ENCODE measurements around the gene PTPRH.
"Not testable (repeated sequence)": the region's sequence is repeated elsewhere in the genome, so short reads cannot be mapped to it uniquely, and the experiment has no call there.

Gene PTPRH

GRCh38 chr19:55160128-55160985 lies 48.9 kb downstream of the PTPRH start:
- Histone ChIP-seq H3K27me3 (ENCODE audit: low read depth, low read length) (peaks cover 9% of the 10 kb centered on the region), H3K4me1 (ENCODE audit: control insufficient read depth in 1 of 2, insufficient read depth in 2 of 2, low read length in 2 of 2) (peaks cover 0 to 6% of the 10 kb centered on the region in 2 donors)

GRCh38 chr19:55158848-55159749 lies 50.2 kb downstream of the PTPRH start:
- Histone ChIP-seq H3K27me3 (ENCODE audit: low read depth, low read length) (peaks cover 9% of the 10 kb centered on the region), H3K9me3 (ENCODE audit: control insufficient read depth in 1 of 2, low read length in 2 of 2) (no peaks in the 10 kb centered on the region), H3K4me1 (ENCODE audit: control insufficient read depth in 1 of 2, insufficient read depth in 2 of 2, low read length in 2 of 2) (peaks cover 0 to 6% of the 10 kb centered on the region in 2 donors), H3K36me3 (ENCODE audit: control insufficient read depth in 1 of 2, insufficient read depth in 2 of 2, low read length in 2 of 2) (no peaks in the 10 kb centered on the region), H3K4me3 (ENCODE audit: low read depth in 1 of 2, low read length in 2 of 2) (no peak overlapping the region), H3K27ac (ENCODE audit: low read length) (no peak overlapping the region)

More at GRCh38 chr19:55160128-55160985, 48.9 kb downstream of the PTPRH start:
- Histone ChIP-seq H3K4me3 (ENCODE audit: low read depth in 1 of 2, low read length in 2 of 2) (no peak overlapping the region), H3K27ac (ENCODE audit: low read length) (no peak overlapping the region), H3K36me3 (ENCODE audit: control insufficient read depth in 1 of 2, insufficient read depth in 2 of 2, low read length in 2 of 2) (no peaks in the 10 kb centered on the region), H3K9me3 (ENCODE audit: control insufficient read depth in 1 of 2, low read length in 2 of 2) (no peaks in the 10 kb centered on the region)

GRCh38 chr19:55158423-55158822 lies 50.9 kb downstream of the PTPRH start:
- H3K27me3 ChIP-seq (ENCODE audit: low read depth, low read length): peaks cover 9% of the 10 kb centered on the region
- no peaks in the 10 kb centered on the region for H3K9me3 ChIP-seq (ENCODE audit: control insufficient read depth in 1 of 2, low read length in 2 of 2)
- no peaks in the 10 kb centered on the region for H3K36me3 ChIP-seq (ENCODE audit: control insufficient read depth in 1 of 2, insufficient read depth in 2 of 2, low read length in 2 of 2)
- peaks cover 0 to 6% of the 10 kb centered on the region in 2 donors for H3K4me1 ChIP-seq (ENCODE audit: control insufficient read depth in 1 of 2, insufficient read depth in 2 of 2, low read length in 2 of 2)
- no peak overlapping the region for H3K4me3 ChIP-seq (ENCODE audit: low read depth in 1 of 2, low read length in 2 of 2)
- no peak overlapping the region for H3K27ac ChIP-seq (ENCODE audit: low read length)

- Histone ChIP-seq H3K4me3 (ENCODE audit: low read depth in 1 of 2, low read length in 2 of 2) (no peak within 1 kb of the TSS), H3K27me3 (ENCODE audit: low read depth, low read length) (peaks cover 9% of the 10 kb centered on the region)
These were observed 52.0 kb downstream of the PTPRH start, which contains the start of gene TNNI3 for GRCh38 chr19:55157064-55157908. Gene TNNI3 (minus strand): TSS chr19:55157732. CDS start chr19:55157589, 143 bp downstream.

GRCh38 chr19:55156202-55157063 lies 52.9 kb downstream of the PTPRH start:
- Histone ChIP-seq H3K36me3 (ENCODE audit: control insufficient read depth in 1 of 2, insufficient read depth in 2 of 2, low read length in 2 of 2) (no peaks in the 10 kb centered on the region), H3K9me3 (ENCODE audit: control insufficient read depth in 1 of 2, low read length in 2 of 2) (no peaks in the 10 kb centered on the region), H3K4me3 (ENCODE audit: low read depth in 1 of 2, low read length in 2 of 2) (no peak overlapping the region), H3K27ac (ENCODE audit: low read length) (no peak overlapping the region), H3K27me3 (ENCODE audit: low read depth, low read length) (peaks cover 9% of the 10 kb centered on the region), H3K4me1 (ENCODE audit: control insufficient read depth in 1 of 2, insufficient read depth in 2 of 2, low read length in 2 of 2) (peaks cover 0 to 6% of the 10 kb centered on the region in 2 donors)

More at GRCh38 chr19:55157064-55157908, 52.0 kb downstream of the PTPRH start, which contains the start of gene TNNI3:
- Histone ChIP-seq H3K4me1 (ENCODE audit: control insufficient read depth in 1 of 2, insufficient read depth in 2 of 2, low read length in 2 of 2) (peaks cover 0 to 6% of the 10 kb centered on the region in 2 donors), H3K27ac (ENCODE audit: low read length) (no peak within 1 kb of the TSS), H3K36me3 (ENCODE audit: control insufficient read depth in 1 of 2, insufficient read depth in 2 of 2, low read length in 2 of 2) (no peaks in the 10 kb centered on the region), H3K9me3 (ENCODE audit: control insufficient read depth in 1 of 2, low read length in 2 of 2) (no peaks in the 10 kb centered on the region)

- H3K4me1 ChIP-seq (ENCODE audit: control insufficient read depth in 1 of 2, insufficient read depth in 2 of 2, low read length in 2 of 2); H3K36me3 ChIP-seq (ENCODE audit: control insufficient read depth in 1 of 2, insufficient read depth in 2 of 2, low read length in 2 of 2); H3K9me3 ChIP-seq (ENCODE audit: control insufficient read depth in 1 of 2, low read length in 2 of 2); H3K27me3 ChIP-seq (ENCODE audit: low read depth, low read length); H3K4me3 ChIP-seq (ENCODE audit: low read depth in 1 of 2, low read length in 2 of 2); H3K27ac ChIP-seq (ENCODE audit: low read length): not testable (repeated sequence)
These were observed 53.5 kb downstream of the PTPRH start for GRCh38 chr19:55155784-55156183.

GRCh38 chr19:55153652-55154264 lies 55.5 kb downstream of the PTPRH start:
- peaks cover 21% of the 10 kb centered on the region for H3K27me3 ChIP-seq (ENCODE audit: low read depth, low read length)
- no peak overlapping the region for H3K27ac ChIP-seq (ENCODE audit: low read length)

GRCh38 chr19:55152017-55152416 lies 57.3 kb downstream of the PTPRH start:
- no peaks in the 10 kb centered on the region for H3K9me3 ChIP-seq (ENCODE audit: control insufficient read depth in 1 of 2, low read length in 2 of 2)
- H3K4me3 ChIP-seq (ENCODE audit: low read depth in 1 of 2, low read length in 2 of 2): no peak overlapping the region
- peaks cover 0 to 6% of the 10 kb centered on the region in 2 donors for H3K4me1 ChIP-seq (ENCODE audit: control insufficient read depth in 1 of 2, insufficient read depth in 2 of 2, low read length in 2 of 2)
- H3K27me3 ChIP-seq (ENCODE audit: low read depth, low read length): peaks cover 24% of the 10 kb centered on the region
- no peak overlapping the region for H3K27ac ChIP-seq (ENCODE audit: low read length)
- H3K36me3 ChIP-seq (ENCODE audit: control insufficient read depth in 1 of 2, insufficient read depth in 2 of 2, low read length in 2 of 2): no peaks in the 10 kb centered on the region

More at GRCh38 chr19:55153652-55154264, 55.5 kb downstream of the PTPRH start:
- no peak overlapping the region for H3K4me3 ChIP-seq (ENCODE audit: low read depth in 1 of 2, low read length in 2 of 2)
- no peaks in the 10 kb centered on the region for H3K36me3 ChIP-seq (ENCODE audit: control insufficient read depth in 1 of 2, insufficient read depth in 2 of 2, low read length in 2 of 2)
- no peaks in the 10 kb centered on the region for H3K9me3 ChIP-seq (ENCODE audit: control insufficient read depth in 1 of 2, low read length in 2 of 2)
- peaks cover 0 to 6% of the 10 kb centered on the region in 2 donors for H3K4me1 ChIP-seq (ENCODE audit: control insufficient read depth in 1 of 2, insufficient read depth in 2 of 2, low read length in 2 of 2)

GRCh38 chr19:55149078-55150003 lies 60.0 kb downstream of the PTPRH start, which contains the start of gene TNNT1:
Gene TNNT1 (minus strand): TSS chr19:55149206. CDS start chr19:55147157, 2,049 bp downstream.
- Histone ChIP-seq H3K27ac (ENCODE audit: low read length) (no peak within 1 kb of the TSS), H3K9me3 (ENCODE audit: control insufficient read depth in 1 of 2, low read length in 2 of 2) (no peaks in the 10 kb centered on the region), H3K27me3 (ENCODE audit: low read depth, low read length) (peaks cover 22% of the 10 kb centered on the region), H3K36me3 (ENCODE audit: control insufficient read depth in 1 of 2, insufficient read depth in 2 of 2, low read length in 2 of 2) (no peaks in the 10 kb centered on the region), H3K4me1 (ENCODE audit: control insufficient read depth in 1 of 2, insufficient read depth in 2 of 2, low read length in 2 of 2) (no peaks in the 10 kb centered on the region), H3K4me3 (ENCODE audit: low read depth in 1 of 2, low read length in 2 of 2) (no peak within 1 kb of the TSS)

All from muscle layer of duodenum (tissue), 2 donors.